Smooth muscle cell (in vitro differentiated cells): ENCODE data around the gene ID2. TPM values are rescaled to one million over a fixed set of nuclear protein-coding genes. Genes with fewer than 3 reads are reported as not detected.

Experiments used
- DNase-seq: peaks from one replicate; lab custom pipeline; 2025; ENCODE audit not compliant: unreplicated experiment; lab: John Stamatoyannopoulos, UW
- H2AFZ ChIP-seq: fragments of 200-600 bp; sonication (generic); 2 replicates; pipeline ENCODE4 v1.6.0; 2016; ENCODE audit warnings: antibody characterized with exemption, low read depth, mild to moderate bottlenecking
- H3F3A ChIP-seq: fragments of 200-600 bp; sonication (generic); 2 replicates; pipeline ENCODE4 v1.6.0; 2017; ENCODE audit warnings: antibody characterized with exemption, low read depth
- H3K27ac ChIP-seq: fragments of 200-600 bp; sonication (generic); 2 replicates; pipeline ENCODE4 v1.5.1; 2016; ENCODE audit warnings: low read depth, mild to moderate bottlenecking
- H3K27me3 ChIP-seq: fragments of 200-600 bp; sonication (generic); 2 replicates; pipeline ENCODE4 v1.6.1; 2016; ENCODE audit warnings: low read depth, mild to moderate bottlenecking
- H3K36me3 ChIP-seq: fragments of 200-600 bp; sonication (generic); 2 replicates; pipeline ENCODE4 v1.5.1; 2016; ENCODE audit warnings: low read depth
- H3K4me1 ChIP-seq: fragments of 200-600 bp; sonication (generic); 2 replicates; pipeline ENCODE4 v1.5.1; 2016; ENCODE audit warnings: low read depth
- H3K4me2 ChIP-seq: fragments of 200-600 bp; sonication (generic); 2 replicates; pipeline ENCODE4 v1.6.0; 2016; ENCODE audit warnings: mild to moderate bottlenecking
- H3K4me3 ChIP-seq: fragments of 200-600 bp; sonication (generic); 2 replicates; pipeline ENCODE4 v1.5.1; 2016; ENCODE audit warnings: mild to moderate bottlenecking
- H3K79me2 ChIP-seq: fragments of 200-600 bp; sonication (generic); 2 replicates; pipeline ENCODE4 v1.6.0; 2016; ENCODE audit warnings: low read depth, mild to moderate bottlenecking
- H3K9ac ChIP-seq: fragments of 200-600 bp; sonication (generic); 2 replicates; pipeline ENCODE4 v1.6.0; 2016; ENCODE audit warnings: low read depth
- H3K9me3 ChIP-seq: fragments of 200-600 bp; sonication (generic); replicated peaks from 2 replicates; pipeline ENCODE4 v1.5.1; 2016; ENCODE audit warnings: low read depth
- H4K20me1 ChIP-seq: fragments of 200-600 bp; sonication (generic); 2 replicates; pipeline ENCODE4 v1.6.0; 2016; ENCODE audit warnings: low read depth
- CTCF ChIP-seq: fragments of 200-600 bp; sonication (generic); IDR thresholded peaks from 2 replicates; pipeline ENCODE4 v1.5.1; 2017; ENCODE audit warnings: borderline replicate concordance, mild to moderate bottlenecking, antibody characterized with exemption; ENCODE audit not compliant: insufficient read depth, poor library complexity, severe bottlenecking
- WGBS: methylation state at CpG from one replicate; pipeline ENCODE4 v1.1.7; 2016; ENCODE audit warnings: low lambda C conversion rate; 5-methylcytosine and 5-hydroxymethylcytosine counted together
- polyA plus RNA-seq: library from polyadenylated mRNA; unstranded; fragments of >200 nt; fragmentation: Nextera tagmentation; extraction: Ambion mirVana; gene quantifications from 2 replicates; pipeline ENCODE4 v1.2.1, GENCODE V29; 2016
- total RNA-seq: library from RNA; depleted of rRNA; stranded (reverse); fragments of >200 nt; gene quantifications from 2 replicates; pipeline ENCODE4 v1.2.3, GENCODE V29; 2014

Gene ID2
- total and polyA plus RNA-seq, 2 experiments from 2014 or later, result 83.9 to 218 TPM

- peak overlapping the region; percentile 61 for H2AFZ ChIP-seq
- peak overlapping the region; percentile 87 for H3K9ac ChIP-seq
- H3K27me3 ChIP-seq, result no peaks in the 10 kb centered on the region
- no peaks in the 10 kb centered on the region for H3K9me3 ChIP-seq
- peaks cover 37% of the 10 kb centered on the region for H3F3A ChIP-seq
- peak overlapping the region; percentile 56 for H3K4me3 ChIP-seq
- peaks cover 36% of the 10 kb centered on the region for H3K4me1 ChIP-seq
- WGBS, result 10% methylated on average over 8 of the region's 8 CpGs
- DNase-seq, result no peak
- no peaks in the 10 kb centered on the region for H3K36me3 ChIP-seq
- peak overlapping the region; percentile 85 for H3K4me2 ChIP-seq
- no peak for TF ChIP-seq CTCF
- peaks cover 25% of the 10 kb centered on the region for H4K20me1 ChIP-seq
- H3K79me2 ChIP-seq, result peaks cover 20% of the 10 kb centered on the region
- H3K27ac ChIP-seq, result peak overlapping the region; percentile 97
These were observed 2.4 kb upstream of the ID2 start for GRCh38 chr2:8679567-8679826.

GRCh38 chr2:8679827-8680731 is 1.8 kb upstream of the ID2 start:
- H4K20me1 ChIP-seq, result peaks cover 31% of the 10 kb centered on the region
- H3K9ac ChIP-seq, result peak overlapping the region; percentile 87
- peaks cover 43% of the 10 kb centered on the region for H3F3A ChIP-seq
- no peak for TF ChIP-seq CTCF
- H3K27ac ChIP-seq, result peak overlapping the region; percentile 97
- no peaks in the 10 kb centered on the region for H3K27me3 ChIP-seq
- H3K4me1 ChIP-seq, result peaks cover 36% of the 10 kb centered on the region
- no peaks in the 10 kb centered on the region for H3K36me3 ChIP-seq
- peaks cover 23% of the 10 kb centered on the region for H3K79me2 ChIP-seq
- peak overlapping the region; percentile 56 for H3K4me3 ChIP-seq
- peak overlapping the region; percentile 61 for H2AFZ ChIP-seq
- no peak for DNase-seq
- no peaks in the 10 kb centered on the region for H3K9me3 ChIP-seq
- H3K4me2 ChIP-seq, result peak overlapping the region; percentile 85
- WGBS, result 8% methylated on average over 19 of the region's 19 CpGs

GRCh38 chr2:8680822-8681760 is 765 bp upstream of the ID2 start:
- H3K4me1 ChIP-seq, result peaks cover 36% of the 10 kb centered on the region
- peak; percentile 67 for DNase-seq
- H3K27ac ChIP-seq, result peak overlapping the region; percentile 97
- H2AFZ ChIP-seq, result peak overlapping the region; percentile 66
- H3K4me2 ChIP-seq, result peak overlapping the region; percentile 85
- no peaks in the 10 kb centered on the region for H3K36me3 ChIP-seq
- H3K9ac ChIP-seq, result peak overlapping the region; percentile 41
- peaks cover 29% of the 10 kb centered on the region for H3K79me2 ChIP-seq
- no peaks in the 10 kb centered on the region for H3K9me3 ChIP-seq
- peak overlapping the region; percentile 56 for H3K4me3 ChIP-seq
- under 1% methylated on average over 28 of the region's 30 CpGs for WGBS
- peaks cover 32% of the 10 kb centered on the region for H4K20me1 ChIP-seq
- peaks cover 43% of the 10 kb centered on the region for H3F3A ChIP-seq
- H3K27me3 ChIP-seq, result no peaks in the 10 kb centered on the region
- TF ChIP-seq CTCF, result no peak
